ENCODE results near the gene CLEC18B.
"Not testable (repeated sequence)": the region's sequence is repeated elsewhere in the genome, so short reads cannot be mapped to it uniquely, and the experiment has no call there.

Gene CLEC18B

GRCh38 chr16:74420612-74421481 lies at the start of gene CLEC18B:
Gene CLEC18B, minus strand, starts transcription at chr16:74421478. Its CDS starts 208 bp downstream, at chr16:74421270.
- not testable (repeated sequence) for DNase-seq

- DNase-seq = no peak
These were observed 48.7 kb upstream of the CLEC18B start for GRCh38 chr16:74469946-74470478.

- DNase-seq = no peak
These were observed 47.7 kb upstream of the CLEC18B start for GRCh38 chr16:74468807-74469525.

- no peak for DNase-seq
These were observed 45.6 kb upstream of the CLEC18B start for GRCh38 chr16:74466872-74467271.

- no peak for DNase-seq
These were observed 44.8 kb upstream of the CLEC18B start for GRCh38 chr16:74465851-74466685.

- DNase-seq = no peak
These were observed 44.0 kb upstream of the CLEC18B start for GRCh38 chr16:74465281-74465680.

- DNase-seq = no peak
These were observed 42.6 kb upstream of the CLEC18B start for GRCh38 chr16:74463888-74464287.

- DNase-seq = no peak
These were observed 41.1 kb upstream of the CLEC18B start for GRCh38 chr16:74462361-74462760.

- no peak for DNase-seq
These were observed 40.5 kb upstream of the CLEC18B start for GRCh38 chr16:74461826-74462225.

GRCh38 chr16:74460542-74460941 lies 39.3 kb upstream of the CLEC18B start:
- no peak for DNase-seq

GRCh38 chr16:74456290-74456625 lies 35.0 kb upstream of the CLEC18B start:
- DNase-seq = no peak

GRCh38 chr16:74455619-74456289 lies 34.5 kb upstream of the CLEC18B start:
- DNase-seq = no peak

- no peak for DNase-seq
These were observed 33.9 kb upstream of the CLEC18B start for GRCh38 chr16:74455213-74455612.

- no peak for DNase-seq
These were observed 30.9 kb upstream of the CLEC18B start for GRCh38 chr16:74451951-74452758.

GRCh38 chr16:74450967-74451760 lies 29.9 kb upstream of the CLEC18B start:
- DNase-seq = no peak

- no peak for DNase-seq
These were observed 29.0 kb upstream of the CLEC18B start for GRCh38 chr16:74450236-74450635.

- no peak for DNase-seq
These were observed 28.2 kb upstream of the CLEC18B start for GRCh38 chr16:74449470-74449869.

- no peak for DNase-seq
These were observed 27.7 kb upstream of the CLEC18B start for GRCh38 chr16:74448990-74449389.

- no peak for DNase-seq
These were observed 26.3 kb upstream of the CLEC18B start for GRCh38 chr16:74447578-74447977.

GRCh38 chr16:74446866-74447265 lies 25.6 kb upstream of the CLEC18B start:
- no peak for DNase-seq

Measured in NCI-H1930 (cell line).